Epithelial cell of proximal tubule (primary cell): ENCODE results near the gene DMXL1. TPM values are rescaled to one million over a fixed set of nuclear protein-coding genes. Genes with fewer than 3 reads are reported as not detected.

Source experiments
- DNase-seq: peaks from one replicate; pipeline ENCODE4 v3.0.0-alpha.2; 2011; ENCODE audit warnings: low read depth
- H3K4me3 ChIP-seq: 2 replicates; pipeline ENCODE4 v1.5.1; 2011; ENCODE audit warnings: low read depth, mild to moderate bottlenecking, low read length
- total RNA-seq: library from RNA; depleted of rRNA; stranded (reverse); fragments of >200 nt; gene quantifications from 2 replicates; pipeline ENCODE4 v1.2.3, GENCODE V29; 2015
- TF ChIP-seq, protein P1 (sequence below): conservative IDR thresholded peaks from 2 replicates; pipeline ENCODE4 v1.5.1; 2012; ENCODE audit warnings: low read depth, mild to moderate bottlenecking, low read length

The DMXL1 gene
- total RNA-seq, 1 donor from 2014 or later: 11.9 TPM

DNA sequence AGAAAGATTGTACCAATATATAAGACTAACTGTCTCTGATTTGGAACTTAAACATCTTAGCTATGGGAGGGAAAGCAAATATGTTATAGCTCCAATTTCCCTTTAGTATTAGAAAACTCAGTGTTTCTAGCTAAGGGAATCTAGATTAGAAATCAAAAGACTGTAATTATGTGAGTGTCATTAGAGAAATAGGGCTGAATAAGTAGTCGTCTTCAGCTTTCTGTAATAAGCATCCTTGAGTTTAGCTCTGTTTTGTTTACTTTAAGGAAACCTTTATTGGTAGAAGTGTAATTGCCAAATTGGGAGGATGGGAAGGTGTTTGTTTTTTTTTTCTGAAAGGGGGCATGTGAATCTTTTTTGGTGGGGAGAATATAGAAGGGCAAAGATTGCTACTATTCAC, 5.2 kb downstream of the DMXL1 start:
- TF ChIP-seq, protein P1, sequence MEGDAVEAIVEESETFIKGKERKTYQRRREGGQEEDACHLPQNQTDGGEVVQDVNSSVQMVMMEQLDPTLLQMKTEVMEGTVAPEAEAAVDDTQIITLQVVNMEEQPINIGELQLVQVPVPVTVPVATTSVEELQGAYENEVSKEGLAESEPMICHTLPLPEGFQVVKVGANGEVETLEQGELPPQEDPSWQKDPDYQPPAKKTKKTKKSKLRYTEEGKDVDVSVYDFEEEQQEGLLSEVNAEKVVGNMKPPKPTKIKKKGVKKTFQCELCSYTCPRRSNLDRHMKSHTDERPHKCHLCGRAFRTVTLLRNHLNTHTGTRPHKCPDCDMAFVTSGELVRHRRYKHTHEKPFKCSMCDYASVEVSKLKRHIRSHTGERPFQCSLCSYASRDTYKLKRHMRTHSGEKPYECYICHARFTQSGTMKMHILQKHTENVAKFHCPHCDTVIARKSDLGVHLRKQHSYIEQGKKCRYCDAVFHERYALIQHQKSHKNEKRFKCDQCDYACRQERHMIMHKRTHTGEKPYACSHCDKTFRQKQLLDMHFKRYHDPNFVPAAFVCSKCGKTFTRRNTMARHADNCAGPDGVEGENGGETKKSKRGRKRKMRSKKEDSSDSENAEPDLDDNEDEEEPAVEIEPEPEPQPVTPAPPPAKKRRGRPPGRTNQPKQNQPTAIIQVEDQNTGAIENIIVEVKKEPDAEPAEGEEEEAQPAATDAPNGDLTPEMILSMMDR: no peak
- no peak for DNase-seq
- no peak overlapping the region for H3K4me3 ChIP-seq

DNA sequence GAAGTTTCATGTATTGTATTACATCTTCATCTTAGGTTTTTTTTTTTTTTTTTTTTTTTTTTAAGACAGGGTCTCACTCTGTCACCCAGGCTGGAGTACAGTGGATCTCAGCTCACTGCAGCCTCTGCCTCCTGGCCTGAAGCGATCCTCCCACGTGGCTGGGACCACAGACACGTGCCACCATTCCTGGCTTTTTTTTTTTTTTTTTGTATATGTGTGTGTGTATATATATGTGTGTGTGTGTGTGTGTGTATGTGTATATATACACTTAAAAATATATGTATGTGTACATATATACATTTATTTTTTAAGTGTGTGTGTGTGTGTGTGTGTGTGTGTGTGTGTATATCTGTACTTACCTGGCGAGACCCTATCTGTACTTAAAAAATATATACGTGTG, 6.6 kb downstream of the DMXL1 start:
- TF ChIP-seq, protein P1: no peak
- H3K4me3 ChIP-seq: no peak overlapping the region
- DNase-seq: no peak

DNA sequence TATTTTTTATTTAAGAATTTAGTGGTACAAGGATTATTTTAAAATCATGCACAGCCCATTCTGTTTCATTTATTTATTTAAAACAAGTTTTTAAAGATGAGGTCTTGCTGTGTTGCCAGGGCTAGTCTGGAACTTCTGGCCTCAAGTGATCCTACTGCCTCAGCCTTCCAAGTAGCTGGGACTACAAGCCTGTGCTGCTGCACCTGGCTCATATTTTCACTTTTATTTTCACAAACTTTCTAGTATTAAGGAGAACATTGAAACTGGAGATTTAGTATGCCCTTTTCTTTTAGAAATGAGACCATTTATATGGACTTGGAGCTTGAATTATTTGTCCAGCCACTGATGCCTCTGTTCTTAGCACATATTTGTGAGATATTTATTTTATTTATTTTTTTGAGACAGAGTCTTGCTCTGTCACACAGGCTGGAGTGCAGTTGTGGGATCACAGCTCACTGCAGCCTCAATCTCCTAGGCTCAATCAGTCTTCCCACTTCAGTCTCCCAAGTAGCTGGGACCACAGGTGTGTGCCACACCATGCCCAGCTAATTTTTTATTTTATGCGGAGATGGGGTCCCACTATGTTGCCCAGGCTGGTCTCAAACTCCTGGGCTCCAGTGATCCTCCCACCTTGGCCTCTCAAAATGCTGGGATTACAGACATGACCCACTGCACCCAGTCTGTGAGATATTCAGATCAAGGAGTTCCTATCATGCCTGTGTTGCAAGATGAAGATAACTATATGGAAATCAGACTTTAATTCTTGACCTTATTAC, 7.4 kb downstream of the DMXL1 start:
- H3K4me3 ChIP-seq: no peak overlapping the region
- DNase-seq: no peak
- TF ChIP-seq, protein P1: no peak

DNA sequence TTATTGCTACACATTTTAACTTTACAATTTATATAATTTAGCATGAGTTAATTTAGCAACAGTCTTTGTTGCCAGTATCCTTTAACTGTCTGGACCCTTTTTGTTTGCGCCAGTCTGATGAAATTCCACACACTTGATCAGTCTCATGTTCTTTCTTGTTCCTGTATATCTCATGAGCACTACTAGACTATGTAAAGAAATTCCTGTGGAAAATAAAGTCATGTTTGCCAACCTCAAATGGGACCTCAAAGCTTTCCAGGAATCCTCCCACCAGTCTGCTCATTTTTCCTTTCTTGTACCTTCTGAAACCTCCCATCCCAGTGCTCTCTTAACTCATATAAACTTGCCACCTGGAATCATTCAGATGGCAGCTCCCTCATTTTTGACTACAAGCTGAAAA, 8.0 kb downstream of the DMXL1 start:
- TF ChIP-seq, protein P1: no peak
- H3K4me3 ChIP-seq: no peak overlapping the region
- no peak for DNase-seq

DNA sequence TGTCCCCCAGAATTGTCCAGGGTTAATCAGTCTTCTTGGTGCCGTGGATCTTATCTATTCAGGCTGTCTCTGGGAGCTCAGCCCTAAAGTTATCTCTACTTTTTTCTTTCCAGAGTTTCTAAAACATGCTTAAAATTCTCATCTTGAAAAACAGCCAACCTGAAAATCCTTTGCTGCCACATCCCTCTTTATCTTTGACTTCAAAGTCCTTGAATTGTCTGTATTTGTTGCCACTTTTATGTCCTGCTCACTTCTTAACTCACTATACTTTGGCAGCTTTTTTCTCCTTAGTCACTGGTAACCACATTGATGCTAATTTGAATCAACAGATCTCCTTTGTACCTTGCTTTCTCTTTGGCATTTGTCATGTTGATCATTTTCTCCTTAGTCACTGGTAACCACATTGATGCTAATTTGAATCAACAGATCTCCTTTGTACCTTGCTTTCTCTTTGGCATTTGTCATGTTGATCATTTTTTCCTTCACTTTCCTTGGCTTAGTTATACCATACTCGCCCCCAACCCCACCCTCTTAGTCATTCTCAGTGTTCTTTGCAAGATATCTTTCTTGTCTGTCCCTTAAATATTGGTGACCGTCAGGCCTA, 8.5 kb downstream of the DMXL1 start:
- TF ChIP-seq, protein P1: no peak
- DNase-seq: no peak

DNA sequence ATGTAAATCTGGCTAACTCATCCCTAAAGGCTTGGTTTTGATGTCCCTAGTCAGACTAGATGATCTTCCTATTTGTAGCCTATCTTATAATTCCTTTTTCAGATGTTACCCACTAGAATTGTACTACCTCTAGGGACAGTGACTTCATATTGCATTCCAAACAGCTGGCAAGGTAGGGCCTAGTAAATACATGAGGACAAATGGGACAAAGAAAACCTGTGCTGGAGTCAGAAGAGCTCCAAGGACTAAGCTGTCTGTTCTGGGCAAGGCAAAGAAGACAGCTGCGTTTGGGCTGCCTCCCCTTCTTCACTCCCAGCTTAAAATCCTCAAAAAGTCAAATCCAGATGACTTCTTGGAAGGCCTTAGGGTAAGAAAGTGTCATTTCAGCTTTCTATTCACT, 10.0 kb downstream of the DMXL1 start:
- H3K4me3 ChIP-seq: no peak overlapping the region
- no peak for DNase-seq
- TF ChIP-seq, protein P1: no peak

More for the DNA sequence above, 8.5 kb downstream of the DMXL1 start:
- no peak overlapping the region for H3K4me3 ChIP-seq
